Thoracic aorta (tissue), 2 donors: ENCODE measurements around the gene EFCAB8. TPM values are rescaled to one million over a fixed set of nuclear protein-coding genes. Genes with fewer than 3 reads are reported as not detected.

Experiments used
- ATAC-seq: fragments of 150-250 bp; one replicate; pipeline ENCODE4 v1.8.0; 2017; ENCODE audit warnings: low read depth; ENCODE audit not compliant: insufficient number of reproducible peaks, low FRiP score
- DNase-seq: peaks from one replicate; pipeline ENCODE4 v3.0.0-alpha.2; 2020; ENCODE audit warnings: low spot score
- H3K27ac ChIP-seq, 2 donors: fragments of 200-600 bp; sonication (generic); 1 replicate in 1 of 2; 2 replicates in 1 of 2; pipeline ENCODE4 v1.5.1; 2016; ENCODE audit warnings: mild to moderate bottlenecking in 2 of 2, moderate library complexity in 2 of 2
- H3K27me3 ChIP-seq: fragments of 200-600 bp; sonication (generic); replicated peaks from 2 replicates; pipeline ENCODE4 v1.6.0; 2016; ENCODE audit warnings: mild to moderate bottlenecking; ENCODE audit not compliant: insufficient read depth
- H3K36me3 ChIP-seq: fragments of 200-600 bp; sonication (generic); one replicate; pipeline ENCODE4 v1.5.1; 2016
- H3K4me1 ChIP-seq, 2 donors: fragments of 200-600 bp; sonication (generic); 1 replicate in 1 of 2; 2 replicates in 1 of 2; pipeline versions ENCODE4 v1.5.1 to v1.6.0; 2016; ENCODE audit warnings: low read depth in 2 of 2, mild to moderate bottlenecking in 1 of 2; ENCODE audit not compliant: control insufficient read depth in 1 of 2
- H3K4me3 ChIP-seq: fragments of 200-600 bp; sonication (generic); 2 replicates; pipeline ENCODE4 v1.5.1; 2016; ENCODE audit warnings: mild to moderate bottlenecking
- H3K9me3 ChIP-seq: fragments of 200-600 bp; sonication (generic); 2 replicates; pipeline ENCODE4 v1.5.1; 2016
- total RNA-seq, 2 donors: library from RNA; depleted of rRNA; stranded (reverse); fragments of >200 nt; gene quantifications; one replicate each; pipeline versions ENCODE4 v1.1.0 to v1.2.3, GENCODE V29; 2016
- TF ChIP-seq, protein P1 (sequence below): fragments of 200-600 bp; sonication (generic); IDR thresholded peaks from one replicate; pipeline ENCODE4 v1.5.1; 2019; ENCODE audit warnings: antibody characterized with exemption

Gene EFCAB8, protein sequence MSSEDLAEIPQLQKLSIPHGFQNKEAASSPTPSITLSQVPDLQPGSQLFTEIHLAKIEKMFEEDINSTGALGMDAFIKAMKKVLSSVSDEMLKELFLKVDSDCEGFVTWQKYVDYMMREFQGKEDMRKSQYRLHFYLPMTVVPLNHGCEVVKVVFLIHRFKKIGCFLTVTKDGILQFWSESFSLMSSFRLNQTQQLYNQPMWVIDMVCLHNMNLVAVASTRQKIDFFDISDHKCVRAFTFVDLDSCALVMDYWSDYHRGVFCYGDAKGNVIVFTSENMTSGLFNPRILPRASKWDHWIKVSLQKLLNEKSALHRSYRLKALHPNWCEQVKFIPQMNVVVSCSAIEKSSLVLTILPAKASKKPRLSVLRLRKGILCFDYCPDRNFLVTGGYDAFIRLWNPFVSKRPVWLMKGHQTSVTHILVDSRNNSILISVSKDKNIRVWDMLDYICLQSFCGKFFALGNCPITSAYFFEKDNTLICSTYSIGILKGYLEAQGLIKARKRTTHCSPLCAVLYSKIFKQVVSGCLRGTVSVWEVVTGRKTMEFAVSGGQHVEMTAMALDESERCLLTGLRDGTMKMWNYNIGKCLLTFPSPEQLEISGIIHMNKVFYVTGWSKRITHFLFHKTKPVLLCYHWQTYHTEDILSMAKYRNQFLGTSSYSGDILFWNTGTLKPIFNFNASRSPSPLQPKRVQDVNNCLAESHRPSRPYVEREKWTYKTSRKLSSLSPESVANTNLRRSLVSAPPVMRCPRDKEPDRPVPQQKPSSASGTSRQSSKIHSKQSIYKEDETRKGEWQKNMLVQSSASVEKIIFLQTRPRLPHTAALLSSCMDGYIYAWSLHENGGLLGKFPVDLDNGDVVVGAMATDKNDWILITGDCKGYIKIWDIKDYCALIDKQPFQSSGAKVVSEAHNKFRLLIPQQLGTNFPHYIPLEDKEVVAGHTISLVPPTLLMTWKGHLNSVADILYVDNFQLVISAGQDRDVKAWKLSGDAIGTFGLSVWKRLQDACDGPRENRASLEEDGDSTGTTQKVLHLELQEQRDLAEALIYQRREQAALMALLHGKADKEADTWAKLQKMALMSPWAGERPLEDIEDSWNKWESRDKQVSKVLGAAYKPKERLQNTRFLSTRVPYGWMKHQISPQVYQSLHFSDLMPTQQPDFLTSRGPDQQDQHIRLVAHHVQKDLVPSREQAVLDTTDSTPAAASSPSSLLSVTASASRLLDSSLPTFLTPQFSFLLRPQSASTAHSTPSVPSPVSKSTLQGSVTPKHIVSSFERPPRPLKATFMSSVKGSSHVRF
- total RNA-seq: 1 to 10 TPM; 1.5 to 2.9 TPM

DNA sequence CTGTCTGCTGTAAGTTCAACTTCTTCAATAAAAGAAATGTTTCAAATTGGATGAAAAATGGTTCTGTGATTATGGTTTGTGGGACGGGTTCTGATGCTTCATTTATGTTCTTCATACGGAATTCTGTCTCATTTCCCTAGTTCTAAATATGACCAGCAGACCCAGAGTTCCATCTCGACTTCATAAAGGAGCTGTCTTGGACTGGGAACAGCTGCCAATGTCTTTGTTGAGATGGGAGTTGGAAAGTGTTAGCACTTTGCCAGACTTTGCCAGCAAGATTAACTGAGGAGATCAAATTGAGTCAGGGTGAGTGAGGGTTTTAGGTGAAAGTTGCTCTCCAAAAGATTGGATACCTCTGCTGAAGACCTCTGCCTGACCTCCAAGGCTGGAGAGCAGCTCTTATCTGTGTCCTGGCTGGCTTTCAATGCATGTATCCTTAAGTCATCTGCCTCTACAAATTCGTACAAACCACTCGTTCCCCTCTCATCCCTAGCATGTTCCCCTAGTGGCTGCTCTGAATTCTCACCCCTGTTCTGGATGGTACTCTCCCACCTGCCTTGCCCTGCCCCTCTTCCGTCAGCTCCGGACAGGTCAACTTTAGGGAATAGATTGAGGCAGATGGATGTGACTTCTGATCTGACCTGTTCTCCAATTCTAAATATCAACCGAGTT, at the start of gene EFCAB8:
TSS of gene EFCAB8 (plus strand) at position 223 of the 672 bp plus-strand sequence. CDS start 4,870 bp downstream, outside the sequence.
- H3K27ac ChIP-seq: no peak within 1 kb of the TSS
- no peaks in the 10 kb centered on the region for H3K27me3 ChIP-seq
- no peak within 1 kb of the TSS for H3K4me3 ChIP-seq
- H3K9me3 ChIP-seq: no peaks in the 10 kb centered on the region
- TF ChIP-seq, protein P1, sequence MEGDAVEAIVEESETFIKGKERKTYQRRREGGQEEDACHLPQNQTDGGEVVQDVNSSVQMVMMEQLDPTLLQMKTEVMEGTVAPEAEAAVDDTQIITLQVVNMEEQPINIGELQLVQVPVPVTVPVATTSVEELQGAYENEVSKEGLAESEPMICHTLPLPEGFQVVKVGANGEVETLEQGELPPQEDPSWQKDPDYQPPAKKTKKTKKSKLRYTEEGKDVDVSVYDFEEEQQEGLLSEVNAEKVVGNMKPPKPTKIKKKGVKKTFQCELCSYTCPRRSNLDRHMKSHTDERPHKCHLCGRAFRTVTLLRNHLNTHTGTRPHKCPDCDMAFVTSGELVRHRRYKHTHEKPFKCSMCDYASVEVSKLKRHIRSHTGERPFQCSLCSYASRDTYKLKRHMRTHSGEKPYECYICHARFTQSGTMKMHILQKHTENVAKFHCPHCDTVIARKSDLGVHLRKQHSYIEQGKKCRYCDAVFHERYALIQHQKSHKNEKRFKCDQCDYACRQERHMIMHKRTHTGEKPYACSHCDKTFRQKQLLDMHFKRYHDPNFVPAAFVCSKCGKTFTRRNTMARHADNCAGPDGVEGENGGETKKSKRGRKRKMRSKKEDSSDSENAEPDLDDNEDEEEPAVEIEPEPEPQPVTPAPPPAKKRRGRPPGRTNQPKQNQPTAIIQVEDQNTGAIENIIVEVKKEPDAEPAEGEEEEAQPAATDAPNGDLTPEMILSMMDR: no peak
- ATAC-seq (no peak), DNase-seq (no peak)
- no peaks in the 10 kb centered on the region for H3K36me3 ChIP-seq
- no peaks in the 10 kb centered on the region for H3K4me1 ChIP-seq

DNA sequence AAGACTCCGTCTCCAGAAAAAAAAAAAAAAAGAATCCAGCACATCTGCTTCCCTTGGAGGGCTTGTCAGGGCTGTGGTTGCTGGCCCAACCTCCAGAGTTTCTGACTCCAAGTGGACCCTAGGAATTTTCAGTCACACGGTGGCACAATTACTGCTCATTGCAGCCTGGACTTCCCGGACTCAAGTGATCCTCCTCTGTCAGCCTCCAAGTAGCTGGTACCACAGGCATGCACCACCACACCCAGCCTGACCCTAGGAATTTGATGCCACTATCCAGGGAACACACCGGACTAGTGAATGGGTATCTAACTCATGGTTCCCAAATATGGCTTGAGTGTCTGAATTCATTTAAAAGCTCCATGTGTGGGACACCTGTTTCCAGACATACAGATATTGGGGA, 48.8 kb upstream of the EFCAB8 start:
- TF ChIP-seq, protein P1: no peak
- Histone ChIP-seq H3K27ac (no peak overlapping the region), H3K4me1 (no peaks in the 10 kb centered on the region), H3K36me3 (no peaks in the 10 kb centered on the region), H3K9me3 (no peaks in the 10 kb centered on the region), H3K4me3 (no peak overlapping the region), H3K27me3 (no peaks in the 10 kb centered on the region)
- no peak for DNase-seq
- ATAC-seq: no peak

DNA sequence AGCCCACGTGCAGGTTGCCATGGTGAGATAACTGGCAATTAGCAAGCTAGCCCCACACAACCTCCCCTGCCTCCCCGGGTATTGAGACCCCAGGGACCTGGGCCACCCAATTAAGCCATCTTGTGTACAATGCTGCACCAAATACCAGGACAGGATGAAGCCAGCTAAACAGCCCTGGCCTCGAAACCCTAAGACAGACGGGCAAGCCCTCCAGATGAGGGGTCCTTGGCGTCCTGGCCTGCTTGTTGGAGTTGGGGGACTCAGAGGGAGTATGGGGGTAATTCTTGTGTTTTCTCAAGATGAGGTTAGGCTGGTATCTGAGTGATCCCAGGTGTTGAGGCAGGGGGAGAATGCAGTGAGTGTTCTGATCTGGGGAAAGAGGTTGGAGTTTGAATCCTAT, 47.8 kb upstream of the EFCAB8 start:
- Histone ChIP-seq H3K36me3 (no peaks in the 10 kb centered on the region), H3K4me3 (no peak overlapping the region), H3K27ac (no peak overlapping the region), H3K4me1 (no peaks in the 10 kb centered on the region), H3K9me3 (no peaks in the 10 kb centered on the region), H3K27me3 (no peaks in the 10 kb centered on the region)
- DNase-seq (no peak), ATAC-seq (no peak)
- TF ChIP-seq, protein P1: no peak

DNA sequence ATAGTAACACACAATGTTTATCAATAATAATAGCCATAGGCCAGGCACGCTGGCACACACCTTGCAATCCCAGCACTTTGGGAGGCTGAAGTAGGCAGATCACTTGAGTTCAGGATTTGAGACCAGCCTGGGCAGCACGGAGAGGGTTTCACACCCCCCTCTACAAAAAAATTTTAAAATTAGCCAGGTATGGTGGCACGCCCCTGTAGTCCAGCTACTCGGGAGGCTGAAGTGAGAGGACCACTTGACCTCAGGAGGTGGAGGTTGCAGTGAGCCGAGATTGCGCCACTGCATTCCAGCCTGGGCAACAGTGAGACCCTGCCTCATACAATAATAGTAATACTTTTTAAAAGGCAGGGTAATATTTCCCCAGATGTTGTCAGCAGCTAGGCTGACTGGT, 46.8 kb upstream of the EFCAB8 start:
- no peak overlapping the region for H3K27ac ChIP-seq
- TF ChIP-seq, protein P1: no peak
- no peak for ATAC-seq
- H3K4me3 ChIP-seq: no peak overlapping the region
- no peaks in the 10 kb centered on the region for H3K4me1 ChIP-seq
- no peak for DNase-seq
- no peaks in the 10 kb centered on the region for H3K36me3 ChIP-seq
- no peaks in the 10 kb centered on the region for H3K27me3 ChIP-seq
- H3K9me3 ChIP-seq: no peaks in the 10 kb centered on the region
